GM21528 (cell line): ENCODE results near the gene SMIM9.
"Not testable (repeated sequence)": the region's sequence is repeated elsewhere in the genome, so short reads cannot be mapped to it uniquely, and the experiment has no call there.

Source experiments
- ATAC-seq: cut with Tn5 transposase; IDR thresholded peaks from one replicate; pipeline ENCODE4 v1.9.1; 2021; ENCODE audit warnings: mild to moderate bottlenecking, moderate library complexity; ENCODE audit not compliant: unreplicated experiment, low FRiP score

SMIM9 gene

DNA sequence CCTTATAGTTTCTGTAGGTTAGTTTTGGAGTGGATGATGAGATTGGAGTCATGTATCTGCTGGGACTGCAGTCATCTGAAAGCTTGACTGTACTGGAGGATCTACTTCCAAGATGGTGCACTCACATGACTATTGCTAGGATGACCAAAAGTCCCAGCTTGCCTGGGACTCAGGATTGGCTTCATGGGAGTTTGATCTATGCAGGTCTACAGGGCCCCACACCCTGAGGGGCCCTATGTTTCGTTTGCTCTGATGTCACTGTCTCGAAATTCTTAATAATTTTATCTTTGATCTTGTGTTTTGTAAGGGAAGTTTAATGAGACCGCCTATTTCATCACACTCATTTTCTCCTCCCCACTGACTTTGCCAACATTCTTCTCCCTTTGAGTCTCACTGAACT lies at the start of gene SMIM9:
TSS of gene SMIM9 (minus strand) at position 101 of the 400 bp plus-strand sequence. CDS start 3,806 bp downstream, outside the sequence.
- ATAC-seq, result no peak

DNA sequence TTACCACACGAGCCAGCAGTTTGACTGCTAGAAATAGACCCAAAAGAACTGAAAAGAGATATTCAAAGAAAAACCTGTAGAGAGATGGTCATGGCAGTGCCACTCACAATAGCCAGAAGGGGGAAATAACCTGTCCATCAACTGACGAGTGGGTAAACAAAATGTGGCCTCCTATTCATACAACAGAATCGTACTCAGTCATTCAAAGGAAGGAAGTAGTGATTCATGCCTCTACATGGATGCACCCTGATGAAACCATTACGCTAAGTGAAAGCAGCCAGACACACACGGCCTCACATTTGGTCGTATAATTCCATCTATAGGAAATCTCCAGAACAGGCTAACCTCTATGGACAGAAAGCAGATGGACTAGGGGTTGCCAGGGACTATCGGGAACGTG lies 49.6 kb upstream of the SMIM9 start:
- ATAC-seq, result not testable (repeated sequence)

DNA sequence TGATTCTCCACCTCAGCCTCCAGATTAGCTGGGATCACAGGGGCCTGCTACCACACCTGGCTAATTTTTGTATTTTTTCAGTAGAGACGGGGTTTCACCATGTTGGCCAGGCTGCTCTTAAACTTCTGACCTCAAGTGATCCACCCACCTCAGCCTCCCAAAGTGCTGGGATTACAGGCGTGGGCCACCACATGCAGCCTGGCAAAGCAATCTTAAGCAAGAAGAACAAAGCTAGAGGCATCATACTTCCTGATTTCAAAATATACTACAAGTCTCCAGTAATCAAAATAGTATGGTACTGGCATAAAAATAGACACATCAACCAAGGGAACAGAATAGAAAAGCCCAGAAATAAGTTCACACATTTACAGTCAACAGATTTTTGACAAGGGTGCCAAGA lies 38.9 kb upstream of the SMIM9 start:
- no peak for ATAC-seq

DNA sequence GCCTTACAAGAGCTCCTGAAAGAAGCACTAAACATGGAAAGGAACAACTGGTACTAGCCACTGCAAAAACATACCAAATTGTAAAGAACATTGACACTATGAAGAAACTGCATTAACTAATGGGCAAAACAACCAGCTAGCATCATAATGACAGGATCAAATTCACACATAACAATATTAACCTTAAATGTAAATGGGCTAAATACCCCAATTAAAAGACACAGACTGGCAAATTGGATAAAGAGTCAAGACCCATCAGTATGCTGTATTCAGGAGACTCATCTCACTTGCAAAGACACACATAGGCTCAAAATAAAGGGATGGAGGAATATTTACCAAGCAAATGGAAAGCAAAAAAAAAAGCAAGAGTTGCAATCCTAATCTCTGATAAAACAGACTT lies 34.1 kb upstream of the SMIM9 start:
- ATAC-seq, result not testable (repeated sequence)

DNA sequence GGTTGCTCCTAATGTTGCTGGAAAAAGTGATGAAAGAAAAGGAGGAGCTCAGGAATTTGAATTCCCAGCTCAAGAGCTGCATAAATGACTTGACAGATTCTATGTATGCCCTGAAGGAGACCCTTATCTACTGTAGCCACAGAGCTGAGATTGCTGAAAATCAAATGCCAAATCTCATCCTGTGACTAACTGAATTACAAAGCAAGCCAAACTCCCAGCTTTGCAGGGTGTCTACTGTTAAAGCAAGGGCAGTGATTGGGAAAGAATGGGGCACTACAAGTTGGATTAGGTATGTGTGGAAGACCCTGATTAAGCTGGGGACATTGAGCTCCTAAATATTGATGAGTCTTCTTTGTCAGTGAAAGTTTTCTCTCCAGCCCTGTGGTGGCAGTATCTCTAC lies 20.8 kb upstream of the SMIM9 start:
- ATAC-seq, result no peak

DNA sequence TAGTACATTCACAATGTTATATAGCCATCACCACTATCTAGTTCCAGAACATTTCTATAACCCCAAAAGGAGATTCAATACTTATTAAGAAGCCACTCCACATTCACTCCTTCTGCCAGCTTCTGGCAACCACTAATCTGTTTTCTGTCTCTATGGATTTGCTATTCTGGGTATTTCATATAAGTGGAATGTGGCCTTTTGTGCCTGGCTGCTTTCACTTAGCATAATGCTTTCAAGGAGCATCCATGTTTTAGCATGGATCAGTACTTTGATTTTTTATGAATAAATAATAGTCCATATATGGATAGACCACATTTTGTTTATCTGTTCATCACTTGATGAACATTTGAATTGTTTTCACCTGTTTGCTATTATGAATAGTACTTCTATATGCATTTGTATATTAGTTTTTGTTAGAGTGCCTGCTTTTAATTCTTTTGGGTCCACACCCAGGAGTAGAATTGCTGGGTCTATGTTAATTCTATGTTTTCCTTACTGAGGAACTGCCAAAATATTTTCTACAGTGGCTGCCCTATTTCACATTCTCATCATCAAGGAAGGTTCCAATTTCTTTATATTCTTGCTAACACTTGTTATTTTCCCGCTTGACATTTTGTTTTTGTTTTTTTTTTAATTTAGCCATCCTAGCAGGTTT lies 16.6 kb upstream of the SMIM9 start:
- no peak for ATAC-seq

DNA sequence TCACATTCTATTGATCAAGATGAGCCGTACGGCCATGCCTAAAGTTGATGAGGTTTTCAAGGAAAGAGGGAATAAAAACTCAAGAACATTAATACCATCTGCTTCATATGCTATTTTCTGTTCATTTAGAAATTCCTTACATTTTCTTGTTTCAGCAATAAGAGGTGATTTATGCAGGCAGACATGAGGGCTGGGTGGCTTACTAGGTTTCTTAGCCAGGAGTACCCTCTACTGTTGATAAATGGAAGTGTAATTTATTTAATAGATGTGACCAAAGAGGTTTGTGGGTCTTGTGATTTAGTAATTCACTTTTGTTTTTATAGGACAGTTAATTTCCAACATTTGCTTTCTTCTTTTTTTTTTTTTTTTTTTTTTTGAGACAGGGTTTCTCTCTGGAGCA lies 6.4 kb upstream of the SMIM9 start:
- ATAC-seq, result no peak

DNA sequence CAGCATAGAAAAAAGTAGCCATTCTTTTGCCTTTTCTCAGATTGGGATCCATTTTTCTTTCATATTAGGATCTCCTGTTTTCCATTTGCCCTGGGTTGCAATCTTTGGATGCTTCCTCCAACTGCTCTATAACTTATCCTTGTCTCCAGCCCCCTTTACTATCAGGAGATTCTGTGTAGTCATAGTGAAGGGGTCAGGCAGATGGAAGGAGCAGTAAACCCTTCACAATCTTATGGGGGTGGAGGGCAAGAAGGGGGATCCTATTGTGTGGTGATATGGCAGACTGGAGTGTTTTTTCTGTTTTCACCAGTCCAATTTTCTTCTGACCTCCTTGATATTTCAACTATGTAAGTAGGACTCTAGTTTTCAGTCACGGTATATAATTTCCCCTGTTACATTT lies 1.7 kb upstream of the SMIM9 start:
- no peak for ATAC-seq

DNA sequence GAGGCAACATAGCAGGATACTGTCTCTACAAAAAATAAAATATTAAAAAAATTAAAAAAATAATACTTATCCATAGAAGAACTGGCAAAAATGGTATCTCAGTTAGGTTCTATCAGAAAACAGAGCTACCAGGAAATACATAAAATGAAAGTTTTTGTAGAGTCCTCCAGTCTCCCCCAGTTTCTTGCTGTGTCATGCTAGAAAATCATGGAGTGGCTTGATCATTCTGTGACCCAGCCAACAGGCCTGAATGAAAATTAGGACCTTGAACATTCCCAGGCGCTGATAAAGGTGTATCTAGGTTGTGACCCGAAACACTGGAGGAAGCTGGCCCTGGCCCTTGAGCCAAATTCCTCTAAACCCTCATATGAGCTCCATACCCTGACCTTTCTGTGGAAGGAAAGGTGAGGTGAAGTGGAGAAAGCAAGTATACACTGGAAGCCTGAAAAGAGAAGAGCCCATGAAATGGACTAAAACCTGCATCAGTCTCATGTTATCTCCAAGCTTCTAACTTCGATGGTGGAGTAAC lies 652 bp downstream of the SMIM9 start:
- no peak for ATAC-seq

DNA sequence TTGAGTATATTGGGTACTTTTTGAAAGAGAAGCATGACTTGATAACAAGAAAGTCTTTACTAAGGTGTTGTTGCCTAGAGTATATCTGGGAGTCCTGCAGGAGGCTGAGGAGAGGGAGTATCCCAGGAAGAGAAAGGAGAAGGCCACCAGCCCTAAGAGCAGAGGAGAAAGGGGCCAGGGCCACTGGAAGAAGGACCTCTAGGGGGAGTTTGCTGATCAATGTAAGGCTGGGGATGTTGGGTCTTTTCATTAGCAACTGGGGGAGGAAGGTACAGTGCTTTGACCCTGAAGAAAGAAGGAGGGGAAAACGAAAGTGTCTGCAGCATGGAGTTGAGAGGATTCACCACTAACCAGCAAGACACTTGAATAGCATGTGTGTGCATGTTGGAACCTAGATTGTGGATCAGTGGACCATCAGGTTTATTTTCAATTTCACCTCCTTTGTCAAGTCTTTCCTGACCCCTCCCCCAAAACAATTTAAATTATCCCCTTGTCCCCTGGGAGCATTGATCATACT lies 4.5 kb downstream of the SMIM9 start:
- no peak for ATAC-seq

DNA sequence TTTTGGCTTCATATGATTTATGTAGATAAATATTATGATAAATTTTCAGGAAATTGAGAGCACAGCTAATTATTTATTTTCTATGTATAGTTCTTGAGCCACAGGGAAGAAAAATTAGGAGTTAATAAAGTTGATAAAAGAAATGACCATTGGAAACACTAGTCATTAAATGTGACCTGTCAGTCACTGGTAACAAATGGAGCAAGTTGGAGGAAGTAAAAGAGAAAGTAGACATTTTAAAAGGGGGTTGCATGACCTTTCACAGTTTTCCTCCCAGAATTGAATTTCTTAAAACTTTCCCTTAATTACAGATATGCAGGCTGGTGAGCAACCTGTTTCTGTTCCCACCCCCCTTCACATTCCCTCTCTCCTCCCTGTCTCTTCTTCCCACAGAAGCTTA lies 5.3 kb downstream of the SMIM9 start:
- ATAC-seq, result no peak

DNA sequence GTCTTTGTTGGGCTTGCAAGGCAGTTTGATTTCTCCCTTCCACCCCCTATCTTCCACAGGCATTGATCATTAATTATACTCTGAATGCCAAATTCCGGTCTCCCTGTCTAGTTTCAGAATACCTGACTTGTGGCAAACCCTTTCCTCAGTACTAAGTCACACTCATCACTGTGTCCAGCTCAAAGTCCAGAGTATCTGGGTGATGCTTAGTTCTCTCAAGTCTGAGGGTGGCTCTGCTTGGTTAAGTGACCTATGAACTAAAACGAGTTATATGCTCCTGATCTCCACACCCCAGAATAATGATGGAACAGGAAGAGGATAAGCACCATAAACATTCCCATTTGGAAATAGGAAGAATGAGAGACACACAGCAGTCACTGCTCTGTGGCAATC lies 6.5 kb downstream of the SMIM9 start:
- peak; percentile 32 for ATAC-seq

DNA sequence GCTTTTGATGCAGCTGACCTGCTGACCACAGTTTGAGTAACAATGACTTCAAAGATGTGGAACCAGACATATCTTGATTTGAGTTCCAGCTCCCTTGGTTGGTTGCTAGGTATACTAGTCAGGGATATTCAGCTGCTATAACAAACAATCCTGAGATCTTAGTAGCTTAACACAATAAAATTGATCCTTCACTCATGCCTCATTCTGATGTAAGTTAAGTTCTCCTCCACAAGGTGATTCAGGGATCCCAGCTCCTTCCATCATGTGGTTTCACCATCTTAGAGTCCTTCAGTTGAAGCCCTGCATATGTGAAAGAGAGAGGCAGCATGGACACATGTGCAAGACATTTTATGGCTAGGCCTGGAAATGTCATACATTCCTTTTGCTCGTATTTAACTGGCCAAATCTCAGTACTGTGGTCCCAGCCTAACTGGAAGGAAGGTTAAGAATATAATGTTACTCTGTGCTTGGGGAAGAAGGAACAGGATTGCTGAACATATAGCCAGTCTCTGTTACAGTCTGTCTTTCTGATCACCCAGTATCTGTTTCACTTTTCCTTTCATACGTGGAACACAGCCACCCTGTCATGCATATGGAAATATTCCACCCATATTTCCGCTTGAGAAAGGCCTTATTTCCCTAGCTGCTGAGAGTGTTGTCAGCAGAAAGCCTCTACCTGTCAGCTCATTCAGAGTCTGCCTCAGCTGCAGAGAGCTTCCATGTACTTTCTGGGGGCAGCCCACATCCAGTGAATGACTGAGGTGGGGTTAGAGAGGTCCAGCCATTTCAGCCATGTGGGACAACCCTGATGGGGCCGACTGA lies 7.1 kb downstream of the SMIM9 start:
- peak; percentile 89 for ATAC-seq

DNA sequence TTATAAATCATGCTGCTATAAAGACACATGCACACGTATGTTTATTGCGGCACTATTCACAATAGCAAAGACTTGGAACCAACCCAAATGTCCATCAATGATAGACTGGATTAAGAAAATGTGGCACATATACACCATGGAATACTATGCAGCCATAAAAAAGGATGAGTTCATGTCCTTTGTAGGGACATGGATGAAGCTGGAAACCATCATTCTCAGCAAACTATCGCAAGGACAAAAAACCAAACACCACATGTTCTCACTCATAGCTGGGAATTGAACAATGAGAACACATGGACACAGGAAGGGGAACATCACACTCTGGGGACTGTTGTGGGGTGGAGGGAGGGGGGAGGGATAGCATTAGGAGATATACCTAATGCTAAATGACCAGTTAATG lies 8.9 kb downstream of the SMIM9 start:
- ATAC-seq, result not testable (repeated sequence)

DNA sequence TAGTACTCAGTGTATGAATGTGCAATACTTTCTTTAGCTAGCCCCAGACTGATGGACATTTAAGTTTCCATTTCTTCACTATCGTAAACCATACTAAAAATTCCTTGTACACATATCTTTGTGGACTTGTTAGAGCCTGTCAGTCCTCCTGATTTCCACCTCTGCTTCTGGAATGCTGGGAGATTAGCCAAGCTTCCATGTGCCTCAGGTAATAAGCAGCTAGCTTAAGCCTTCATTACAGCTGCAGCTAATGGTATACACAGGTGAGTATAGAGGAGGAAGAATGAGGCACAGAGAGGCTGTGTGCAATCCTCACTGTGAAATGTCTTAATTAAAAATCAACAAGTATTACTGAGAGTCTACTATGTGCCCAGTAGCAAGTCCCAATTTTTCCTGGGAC lies 9.8 kb downstream of the SMIM9 start:
- ATAC-seq, result no peak

DNA sequence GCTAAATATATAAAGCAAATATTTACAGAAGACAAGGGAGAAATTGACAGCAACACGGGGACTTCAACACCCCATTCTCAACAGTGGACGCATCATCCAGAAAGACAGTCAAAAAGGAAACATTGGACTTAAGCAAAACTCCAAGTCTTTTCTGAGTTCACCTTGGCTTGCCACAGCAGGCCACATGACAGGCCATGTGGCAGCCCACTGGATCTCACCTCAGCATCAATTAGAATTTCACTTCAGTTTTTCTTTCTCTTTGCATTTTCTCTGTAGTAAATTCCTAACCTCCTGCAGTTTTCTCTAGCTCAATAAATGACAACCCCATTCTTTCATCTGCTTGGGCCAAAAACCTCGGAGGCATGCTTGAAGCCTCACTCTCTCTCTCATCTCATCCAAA lies 12.4 kb downstream of the SMIM9 start:
- ATAC-seq, result no peak

DNA sequence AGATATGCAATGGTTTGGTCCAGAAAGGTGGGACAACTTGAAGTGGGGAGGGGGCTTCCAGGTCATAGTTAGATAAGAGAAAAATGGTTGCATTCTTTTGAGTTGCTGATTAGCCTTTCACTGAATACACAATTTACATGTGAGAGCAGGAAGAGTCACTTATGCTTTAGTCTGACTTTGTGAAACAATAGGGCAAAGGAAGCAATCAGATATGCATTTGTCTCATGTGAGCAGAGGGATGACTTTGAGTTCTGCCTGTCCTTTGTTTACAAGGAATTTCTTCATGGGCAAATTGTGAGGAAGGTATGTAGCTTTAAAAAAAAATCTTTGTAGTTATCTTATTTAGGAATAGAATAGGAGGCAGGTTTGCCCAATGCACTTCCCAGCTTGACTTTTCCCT lies 12.9 kb downstream of the SMIM9 start:
- no peak for ATAC-seq

DNA sequence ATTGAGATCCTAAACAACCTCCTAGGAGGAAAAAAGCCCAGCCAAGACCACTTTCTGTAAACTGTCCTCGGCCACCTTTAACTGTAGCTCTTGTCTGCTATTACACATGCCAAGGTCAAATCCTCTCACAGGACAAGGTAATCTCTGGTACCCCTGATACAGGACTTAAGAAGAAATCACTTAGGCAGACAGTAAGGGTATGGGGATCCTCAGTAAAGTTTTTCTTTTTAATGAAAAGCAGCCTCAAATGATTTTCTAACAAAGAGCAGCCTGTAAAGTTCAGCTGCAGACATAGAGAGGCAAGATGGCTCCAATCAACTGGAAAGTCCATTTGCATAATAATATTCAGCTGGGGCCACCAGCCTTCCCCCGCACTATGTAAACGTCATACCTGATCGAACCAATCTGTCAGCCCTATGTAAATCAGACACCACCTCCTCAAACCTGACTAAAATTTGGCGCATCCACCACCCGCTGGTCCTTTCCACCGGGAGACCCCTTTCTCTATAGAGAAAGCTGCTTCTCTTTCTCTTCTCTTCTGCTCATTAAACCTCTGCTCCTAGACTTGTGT lies 14.6 kb downstream of the SMIM9 start:
- ATAC-seq, result no peak

DNA sequence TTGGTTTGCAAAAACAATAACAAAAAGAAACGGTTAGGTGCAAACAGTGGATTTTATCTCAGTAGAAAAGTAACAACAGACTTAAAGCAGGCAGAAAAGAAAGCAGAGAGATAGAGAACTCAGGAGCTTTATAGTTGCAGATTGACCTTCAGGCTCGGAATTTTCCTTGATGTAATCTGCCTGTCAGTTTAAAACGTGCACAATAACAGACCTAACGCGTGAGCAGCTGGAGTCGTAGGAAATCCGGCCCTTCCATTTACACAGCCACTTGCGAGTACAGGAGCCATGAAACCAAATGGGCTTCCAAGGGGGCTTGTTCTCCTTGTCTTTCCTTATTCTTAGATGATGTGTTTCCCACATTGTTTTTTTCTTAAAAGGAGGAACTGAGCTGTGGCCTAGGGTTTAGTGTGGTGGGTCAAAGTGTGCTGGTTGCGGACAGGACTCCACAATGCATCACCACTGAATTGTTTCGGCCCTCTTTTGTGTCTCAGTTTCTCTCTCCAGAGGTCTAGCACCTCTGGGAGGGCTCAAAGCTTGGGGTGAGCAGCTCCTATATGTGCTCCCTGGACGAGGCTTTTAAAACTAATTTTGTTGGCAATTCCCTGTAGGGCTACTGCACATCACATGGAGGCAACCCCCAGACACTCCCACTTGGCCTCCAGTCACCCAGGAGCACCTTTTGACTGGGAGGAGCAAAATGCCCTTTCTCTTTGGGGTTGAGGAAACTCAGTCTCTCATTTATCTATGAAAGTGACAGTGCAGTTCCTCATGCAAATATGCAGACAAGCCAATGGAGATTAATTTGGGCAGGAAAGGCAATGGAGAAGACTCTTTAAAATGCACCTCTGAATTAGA lies 15.3 kb downstream of the SMIM9 start:
- no peak for ATAC-seq

DNA sequence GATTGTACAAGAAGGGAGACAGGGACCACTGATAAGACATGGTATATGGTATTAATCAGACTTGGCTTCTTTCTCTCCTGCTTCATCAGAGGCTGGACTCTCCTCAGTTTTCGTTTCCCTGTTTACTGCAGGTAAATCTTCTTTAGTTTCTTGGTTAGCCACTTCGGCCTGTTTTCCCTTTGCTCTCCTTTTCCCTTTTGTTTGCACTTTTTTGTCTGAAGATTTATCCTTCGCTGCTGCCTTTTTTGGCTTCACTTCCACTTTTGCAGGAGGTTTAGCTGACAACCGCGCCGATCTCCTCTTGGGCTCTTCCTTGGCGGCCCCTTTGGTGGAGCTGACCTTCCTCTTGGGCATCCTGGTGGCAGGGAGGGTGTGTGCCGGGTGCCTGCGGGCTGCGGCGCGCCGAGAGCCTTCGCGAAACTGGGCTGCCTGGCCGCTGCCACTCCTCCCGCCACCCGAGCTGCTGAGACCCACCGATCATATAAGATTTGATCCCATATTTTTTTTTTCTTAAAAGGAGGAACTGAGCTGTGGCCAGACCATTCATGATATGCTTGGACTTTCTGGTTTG lies 17.3 kb downstream of the SMIM9 start:
- ATAC-seq, result not testable (repeated sequence)
